HCT116 (cell line): Measurements from ENCODE around the gene SCN8A. TPM values are rescaled to one million over a fixed set of nuclear protein-coding genes. Genes with fewer than 3 reads are reported as not detected.

ENCODE experiments used
- ATAC-seq: fragments of 200-7000 bp; cut with Tn5 transposase; 2 replicates; pipeline ENCODE4 v1.9.1; 2020; ENCODE audit warnings: mild to moderate bottlenecking, moderate library complexity
- BruUV-seq: library from RNA; stranded (reverse); fragments of 400-500 nt; replicated peaks from 2 replicates; lab custom pipeline; 2021; lab: Mats Ljungman, UMichigan
- CTCF ChIA-PET: fragments of 300-600 bp; sonication (Branson Sonifier 250); formaldehyde crosslinking; loops from one replicate; lab custom pipeline; 2021; ENCODE audit warnings: antibody characterized with exemption; lab: Charles Lee
- POLR2A ChIA-PET: fragments of 300-600, 350-600 bp; sonication (Branson Sonifier 250); formaldehyde crosslinking; loops from one replicate; lab custom pipeline; 2021; ENCODE audit warnings: antibody characterized with exemption; lab: Charles Lee
- RAD21 ChIA-PET, 2 experiments: fragments of 300-600 bp; sonication (Branson Sonifier 250); formaldehyde crosslinking; loops; one replicate each; lab custom pipeline; 2023; ENCODE audit warnings: low total read pairs in 2 of 2; ENCODE audit not compliant: uncharacterized antibody in 2 of 2, unreplicated experiment in 2 of 2, low non-redundant PET in 1 of 2; lab: Charles Lee
- DNase-seq: peaks from one replicate; pipeline ENCODE4 v3.0.0-alpha.2; 2010; ENCODE audit warnings: low read depth, low spot score
- H2AFZ ChIP-seq: fragments of 200-600 bp; shearing (Covaris generic), sonication (generic); 2 replicates; pipeline ENCODE4 v1.6.1; 2017; ENCODE audit warnings: low read depth, mixed run types, mixed read lengths, antibody characterized with exemption, low read length; ENCODE audit not compliant: poor library complexity, severe bottlenecking
- H3K27ac ChIP-seq: 2 replicates; pipeline ENCODE4 v1.5.1; 2012; ENCODE audit warnings: low read depth, low read length
- H3K27me3 ChIP-seq: fragments of 200-600 bp; sonication (generic); 2 replicates; pipeline ENCODE4 v1.6.1; 2016; ENCODE audit warnings: mixed run types, low read length, mixed read lengths; ENCODE audit not compliant: insufficient read depth
- H3K36me3 ChIP-seq, 2 experiments: fragments of 200-500 bp in 1 of 2; fragments of 200-600 bp in 1 of 2; sonication (Bioruptor generic) in 1 of 2; sonication (generic) in 1 of 2; 2 replicates each; pipeline versions ENCODE4 v1.5.1 to v1.6.1; 2014 to 2016; ENCODE audit warnings: low read length in 2 of 2, inconsistent platforms in 1 of 2, mixed read lengths in 1 of 2, mixed run types in 1 of 2; ENCODE audit not compliant: insufficient read depth in 2 of 2, control insufficient read depth in 1 of 2
- H3K4me1 ChIP-seq, 2 experiments: fragments of 200-600 bp in 1 of 2; sonication (generic) in 1 of 2; 2 replicates each; pipeline versions ENCODE4 v1.5.1 to v1.6.1; 2012 to 2017; ENCODE audit warnings: low read length in 2 of 2, inconsistent platforms in 1 of 2, mild to moderate bottlenecking in 1 of 2, mixed read lengths in 1 of 2, mixed run types in 1 of 2, moderate library complexity in 1 of 2; ENCODE audit not compliant: insufficient read depth in 2 of 2, control insufficient read depth in 1 of 2
- H3K4me2 ChIP-seq: fragments of 200-600 bp; sonication (generic); 2 replicates; pipeline ENCODE4 v1.6.1; 2017; ENCODE audit warnings: mixed run types, low read length, mixed read lengths
- H3K4me3 ChIP-seq, 2 experiments: fragments of 200-600 bp in 1 of 2; sonication (generic) in 1 of 2; replicated peaks in 1 of 2; 2 replicates each; pipeline ENCODE4 v1.5.1; 2011 to 2016; ENCODE audit warnings: low read length in 2 of 2, control low read depth in 1 of 2, low read depth in 1 of 2, mild to moderate bottlenecking in 1 of 2, mixed read lengths in 1 of 2, mixed run types in 1 of 2
- H3K79me2 ChIP-seq: fragments of 200-600 bp; sonication (generic); 2 replicates; pipeline ENCODE4 v1.6.1; 2017; ENCODE audit warnings: mild to moderate bottlenecking, mixed run types, low read length, moderate library complexity, mixed read lengths; ENCODE audit not compliant: insufficient read depth
- H3K9ac ChIP-seq: fragments of 200-600 bp; sonication (generic); 2 replicates; pipeline ENCODE4 v1.6.1; 2016; ENCODE audit warnings: low read length, mixed read lengths
- H3K9me2 ChIP-seq: fragments of 200-600 bp; sonication (generic), shearing (Covaris generic); 2 replicates; pipeline ENCODE4 v1.6.1; 2017; ENCODE audit warnings: mixed run types, mild to moderate bottlenecking, moderate library complexity; ENCODE audit not compliant: insufficient read depth
- H3K9me3 ChIP-seq, 2 experiments: fragments of 200-500 bp in 1 of 2; fragments of 200-600 bp in 1 of 2; sonication (Bioruptor generic) in 1 of 2; sonication (generic) in 1 of 2; 2 replicates each; pipeline ENCODE4 v1.6.1; 2014 to 2017; ENCODE audit warnings: low read length in 2 of 2, mixed read lengths in 2 of 2, inconsistent platforms in 1 of 2, low read depth in 1 of 2, mild to moderate bottlenecking in 1 of 2, mixed run types in 1 of 2, moderate library complexity in 1 of 2; ENCODE audit not compliant: control insufficient read depth in 1 of 2, insufficient read depth in 1 of 2
- H4K20me1 ChIP-seq: fragments of 200-600 bp; sonication (generic), shearing (Covaris generic); 2 replicates; pipeline ENCODE4 v1.6.1; 2017; ENCODE audit warnings: mixed run types, mild to moderate bottlenecking, moderate library complexity; ENCODE audit not compliant: insufficient read depth
- ATF3 ChIP-seq: IDR thresholded peaks from 2 replicates; pipeline ENCODE4 v1.6.1; 2012
- CBX3 ChIP-seq: IDR thresholded peaks from 2 replicates; pipeline ENCODE4 v1.6.1; 2012; ENCODE audit warnings: low read depth
- EGR1 ChIP-seq: IDR thresholded peaks from 2 replicates; pipeline ENCODE4 v1.6.1; 2012; ENCODE audit warnings: low read depth
- ELF1 ChIP-seq: IDR thresholded peaks from 2 replicates; pipeline ENCODE4 v1.6.1; 2012; ENCODE audit warnings: low read depth, borderline replicate concordance
- EZH2phosphoT487 ChIP-seq: fragments of 200-600 bp; IDR thresholded peaks from 2 replicates; pipeline ENCODE4 v1.6.1; 2018; ENCODE audit warnings: antibody characterized with exemption, borderline replicate concordance
- FOSL1 ChIP-seq: IDR thresholded peaks from 2 replicates; pipeline ENCODE4 v1.6.1; 2012; ENCODE audit warnings: low read depth
- MAX ChIP-seq: IDR thresholded peaks from 2 replicates; pipeline ENCODE4 v1.6.1; 2012
- RAD21 ChIP-seq: IDR thresholded peaks from 2 replicates; pipeline ENCODE4 v1.6.1; 2012; ENCODE audit warnings: low read depth, mild to moderate bottlenecking
- REST ChIP-seq: IDR thresholded peaks from 2 replicates; pipeline ENCODE4 v1.6.1; 2012; ENCODE audit warnings: low read depth
- SIN3A ChIP-seq: IDR thresholded peaks from 2 replicates; pipeline ENCODE4 v1.6.1; 2012; ENCODE audit warnings: low read depth
- SP1 ChIP-seq: IDR thresholded peaks from 2 replicates; pipeline ENCODE4 v1.6.1; 2012; ENCODE audit warnings: low read depth
- SRF ChIP-seq: IDR thresholded peaks from 2 replicates; pipeline ENCODE4 v1.6.1; 2012; ENCODE audit warnings: low read depth
- TCF7L2 ChIP-seq: IDR thresholded peaks from 2 replicates; pipeline ENCODE4 v1.7.0; 2011; ENCODE audit warnings: borderline replicate concordance, inconsistent platforms; ENCODE audit not compliant: insufficient read depth, insufficient read length; ENCODE audit errors: extremely low read depth
- YY1 ChIP-seq: IDR thresholded peaks from 2 replicates; pipeline ENCODE4 v1.6.1; 2011; ENCODE audit warnings: low read length, low read depth, moderate library complexity, mild to moderate bottlenecking; ENCODE audit not compliant: insufficient replicate concordance; ENCODE audit errors: extremely low read depth
- ZBTB33 ChIP-seq: IDR thresholded peaks from 2 replicates; pipeline ENCODE4 v1.6.1; 2011; ENCODE audit warnings: mild to moderate bottlenecking, low read length, moderate library complexity; ENCODE audit not compliant: insufficient replicate concordance; ENCODE audit errors: extremely low read depth
- ZFX ChIP-seq: fragments of 450-650 bp; IDR thresholded peaks from 2 replicates; pipeline ENCODE4 v1.6.1; 2017
- ZNF274 ChIP-seq: fragments of 200-500 bp; sonication (Bioruptor generic); IDR thresholded peaks from 2 replicates; pipeline ENCODE4 v1.6.1; 2014; ENCODE audit warnings: mild to moderate bottlenecking, low read depth, low read length, inconsistent platforms
- intact Hi-C: fragments of 100-400 bp; cut with micrococcal nuclease; formaldehyde crosslinking; loops from 2 replicates; pipeline ENCODE4 v1.10.0; 2022
- total RNA-seq: library from RNA; stranded (reverse); gene quantifications from one replicate; pipeline ENCODE4 v1.2.1, GENCODE V29; 2021; ENCODE audit not compliant: unreplicated experiment

Gene SCN8A
- total RNA-seq, 1 experiment from 2014 or later = 7.1 TPM

- DNase-seq (no peak), ATAC-seq (no peak)
- Histone ChIP-seq H4K20me1 (no peaks in the 10 kb centered on the region), H3K4me3 (no peak overlapping the region), H3K79me2 (no peaks in the 10 kb centered on the region), H3K27ac (no peak overlapping the region), H3K4me2 (no peak overlapping the region), H2AFZ (no peak overlapping the region), H3K9ac (no peak overlapping the region), H3K9me3 (no peaks in the 10 kb centered on the region), H3K36me3 (no peaks in the 10 kb centered on the region), H3K27me3 (no peaks in the 10 kb centered on the region), H3K9me2 (no peaks in the 10 kb centered on the region), H3K4me1 (no peaks in the 10 kb centered on the region)
- intact Hi-C loops = no loop called here
- CTCF ChIA-PET = no interaction called here
- no TSS peak for BruUV-seq
- TF ChIP-seq RAD21 = no peak
- TF ChIP-seq EZH2phosphoT487 = no peak
- no peak for TF ChIP-seq ATF3
- no peak for TF ChIP-seq FOSL1
- no peak for TF ChIP-seq MAX
- no peak for TF ChIP-seq REST
- no peak for TF ChIP-seq ZNF274
- no peak for TF ChIP-seq ELF1
- TF ChIP-seq CBX3 = no peak
- TF ChIP-seq SIN3A = no peak
- no peak for TF ChIP-seq EGR1
- no peak for TF ChIP-seq TCF7L2
- TF ChIP-seq YY1 = no peak
- TF ChIP-seq SP1 = no peak
- TF ChIP-seq ZFX = no peak
- TF ChIP-seq SRF = no peak
- no peak for TF ChIP-seq ZBTB33
- POLR2A ChIA-PET = no interaction called here
- RAD21 ChIA-PET = no interaction called here
These were observed 102.5 kb downstream of the SCN8A start for GRCh38 chr12:51693569-51693968.
